SK-N-DZ (cell line): ENCODE results near the gene RIPK4.

Experiments used
- DNase-seq: peaks from one replicate; pipeline ENCODE4 v3.0.0-alpha.2; 2015; ENCODE audit warnings: low spot score

The RIPK4 gene

DNA sequence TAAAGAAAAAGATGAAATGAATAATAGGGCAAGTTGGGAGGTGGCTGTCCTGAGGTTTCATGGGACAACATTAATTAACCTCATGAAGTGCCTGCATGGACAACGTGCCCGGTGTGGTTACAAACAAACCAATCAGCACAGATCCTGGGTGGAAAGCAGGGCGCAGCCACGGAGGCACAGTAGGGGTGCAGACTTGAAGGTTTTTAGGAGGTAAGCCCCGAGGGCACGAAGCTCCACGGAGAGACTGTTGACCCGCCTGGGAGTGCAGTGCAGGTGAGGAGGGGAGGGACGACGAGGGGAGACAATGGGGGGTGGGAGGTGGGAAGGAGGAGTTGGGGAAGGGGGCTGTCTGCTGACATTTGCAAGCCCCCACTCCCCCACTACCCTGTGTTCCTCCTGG, 2.3 kb upstream of the RIPK4 start:
- DNase-seq, result no peak

- DNase-seq, result no peak
Observed at GRCh38 chr21:41768437-41769042, 1.7 kb upstream of the RIPK4 start.

DNA sequence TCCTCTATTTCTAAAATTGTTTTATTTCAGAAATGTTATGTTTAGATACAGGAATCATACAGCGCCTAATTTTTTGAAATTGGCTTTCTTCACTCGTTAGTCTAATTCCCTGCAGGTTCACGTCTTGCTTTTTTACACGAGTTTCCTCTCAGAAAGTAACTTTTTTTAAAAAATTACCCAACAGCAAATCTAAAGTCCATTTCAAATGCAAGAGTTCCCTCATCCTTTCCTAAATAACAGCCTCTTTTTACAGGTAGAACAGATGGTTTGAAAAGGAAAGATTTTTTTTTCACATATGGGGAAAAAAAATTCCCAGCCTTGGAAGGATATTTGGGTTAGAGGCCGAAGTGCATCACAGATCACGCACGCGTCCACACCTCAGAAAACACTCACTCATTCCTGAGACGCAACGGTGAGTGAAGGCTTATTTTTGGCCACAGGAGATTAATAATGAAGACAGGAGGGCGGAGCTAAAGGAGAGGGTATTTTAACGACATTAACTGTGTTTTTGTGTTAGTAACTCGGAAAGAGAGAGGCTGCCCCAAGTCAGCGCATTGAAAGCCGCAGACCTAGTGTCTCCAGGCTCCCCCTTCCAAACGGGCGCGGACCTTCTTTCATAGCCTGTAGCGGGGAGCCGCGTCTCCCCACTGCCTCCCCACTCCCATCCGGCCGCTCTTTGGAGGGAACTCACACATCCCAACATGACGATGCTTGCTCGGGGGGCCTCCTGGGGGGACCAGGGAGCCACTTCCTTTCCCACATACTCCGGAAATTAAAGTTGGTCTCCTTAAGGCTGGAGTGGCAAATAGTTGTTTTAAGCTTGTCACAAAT, 969 bp upstream of the RIPK4 start:
- DNase-seq, result no peak

- DNase-seq, result no peak
Observed at GRCh38 chr21:41765973-41766882, 624 bp downstream of the RIPK4 start.

DNA sequence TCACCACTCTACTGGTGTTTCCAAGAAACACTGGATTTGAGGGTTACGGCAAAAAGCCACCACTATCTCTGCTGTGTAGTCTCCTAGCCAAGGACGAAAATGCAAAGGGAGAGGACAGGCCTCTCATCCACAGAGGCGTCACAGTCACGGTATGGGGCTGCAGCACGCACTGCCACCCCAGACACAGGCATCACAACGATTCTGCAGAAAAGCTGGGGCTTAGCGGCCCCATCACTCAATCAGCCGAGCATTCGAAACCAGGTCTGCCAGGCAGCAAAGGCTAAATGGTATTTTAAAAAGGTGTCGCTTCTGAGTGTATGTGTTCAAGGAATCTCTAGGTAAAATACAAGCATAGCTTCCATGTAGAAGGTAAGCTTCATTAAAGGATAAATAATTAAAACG, 1.4 kb downstream of the RIPK4 start:
- no peak for DNase-seq

GRCh38 chr21:41764558-41765419, 2.1 kb downstream of the RIPK4 start:
- no peak for DNase-seq

- no peak for DNase-seq
Observed at GRCh38 chr21:41763996-41764395, 2.9 kb downstream of the RIPK4 start.

DNA sequence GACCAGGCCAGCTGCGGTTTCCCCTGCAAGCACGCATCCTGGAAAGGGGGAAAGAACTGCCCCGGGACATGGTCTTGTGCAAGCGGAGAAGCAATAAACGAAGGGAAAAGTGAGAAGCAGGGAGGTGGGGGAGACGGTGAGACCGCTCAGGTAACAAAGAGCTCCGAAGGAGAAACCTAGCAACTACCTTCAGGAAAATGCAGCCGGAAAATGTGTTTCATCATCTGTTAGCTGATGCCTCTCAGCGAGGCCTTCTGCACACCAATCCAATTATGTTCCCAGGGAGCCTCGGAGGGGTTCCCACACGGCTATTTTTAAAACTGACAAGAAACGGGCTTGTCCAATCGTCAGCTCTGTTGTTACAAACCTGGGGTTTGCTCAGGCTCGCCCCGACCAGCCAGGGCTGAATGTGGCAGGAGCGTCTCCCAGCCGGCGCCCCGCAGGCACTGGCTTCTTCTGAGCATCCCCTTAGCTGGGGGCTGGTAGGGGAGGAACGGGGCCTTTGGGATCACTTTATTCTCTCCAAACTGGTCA, 3.4 kb downstream of the RIPK4 start:
- DNase-seq, result no peak

- DNase-seq, result no peak
Observed at GRCh38 chr21:41762753-41763152, 4.1 kb downstream of the RIPK4 start.

GRCh38 chr21:41761934-41762635, 4.8 kb downstream of the RIPK4 start:
- no peak for DNase-seq

GRCh38 chr21:41761211-41761933, 5.5 kb downstream of the RIPK4 start:
- DNase-seq, result no peak

- DNase-seq, result no peak
Observed at GRCh38 chr21:41760411-41760810, 6.4 kb downstream of the RIPK4 start.

- no peak for DNase-seq
Observed at GRCh38 chr21:41759926-41760325, 6.9 kb downstream of the RIPK4 start.

DNA sequence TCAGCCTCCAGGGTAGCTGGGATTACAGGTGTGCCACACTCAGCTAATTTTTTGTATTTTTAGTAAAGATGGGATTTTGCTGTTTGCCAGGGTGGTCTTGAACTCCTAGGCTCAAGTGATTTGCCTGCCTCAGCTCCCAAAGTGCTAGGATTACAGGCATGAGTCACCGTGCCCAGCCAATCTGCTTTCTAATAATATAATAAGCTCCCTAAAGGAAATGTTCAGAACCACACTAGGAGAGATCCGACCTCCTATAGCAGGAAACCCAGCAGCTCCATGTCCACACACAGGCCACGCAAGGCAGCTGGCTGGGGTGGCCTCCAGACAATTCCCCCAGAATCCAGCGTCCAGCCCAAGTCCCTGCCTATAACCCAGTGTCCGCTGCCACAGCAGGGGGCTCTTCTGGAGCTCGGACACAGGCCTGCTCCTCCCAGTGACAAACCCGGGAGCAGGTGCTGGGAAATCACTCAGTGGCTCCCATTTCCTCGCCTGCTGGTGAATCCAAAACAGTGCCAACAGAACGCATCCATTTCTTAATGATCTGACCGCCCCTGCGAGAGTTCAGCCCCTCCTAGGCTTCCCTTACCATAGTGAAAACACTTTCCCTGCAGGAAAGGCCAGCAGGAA, 7.5 kb downstream of the RIPK4 start:
- DNase-seq, result no peak

- DNase-seq, result no peak
Observed at GRCh38 chr21:41758550-41758949, 8.3 kb downstream of the RIPK4 start.

DNA sequence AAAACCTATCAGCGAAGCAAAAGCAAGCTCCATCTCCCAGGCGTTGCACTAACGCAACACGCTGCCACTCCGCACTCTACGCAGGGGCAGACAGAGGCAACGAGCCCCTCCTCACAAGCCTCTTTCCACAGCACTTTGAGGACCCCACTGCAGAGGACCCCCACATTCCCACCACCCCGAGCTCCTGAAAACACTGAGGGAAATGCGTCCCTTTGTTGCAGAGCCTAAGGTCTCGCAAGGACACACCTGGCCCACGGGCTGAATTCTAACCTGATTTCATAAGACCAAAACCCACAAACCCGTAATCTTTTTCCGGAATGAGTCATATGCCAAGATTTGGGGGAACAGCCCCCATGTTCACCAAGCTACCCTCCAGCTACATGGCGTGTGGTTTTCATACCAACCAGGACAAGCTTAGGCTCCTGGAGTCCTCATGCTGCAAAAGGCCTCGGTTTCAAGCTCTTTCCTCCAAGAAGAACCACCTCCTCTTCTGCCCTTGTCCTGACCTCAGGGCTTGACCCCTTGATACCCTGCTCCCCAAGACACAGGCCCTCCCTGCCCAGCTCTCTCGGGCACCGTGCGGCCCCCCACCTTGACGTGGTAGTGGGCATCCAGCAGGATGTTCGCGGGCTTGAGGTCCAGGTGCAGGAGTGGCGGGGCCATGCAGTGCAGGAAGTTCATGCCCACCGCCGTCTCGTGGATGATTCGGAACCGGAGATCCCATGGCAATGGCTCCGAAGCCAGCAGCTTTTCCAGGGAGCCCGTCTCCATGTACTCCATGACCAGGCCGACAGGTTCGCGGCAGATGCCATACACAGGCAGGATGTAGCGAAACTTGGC, 10.7 kb downstream of the RIPK4 start:
- DNase-seq, result no peak

- no peak for DNase-seq
Observed at GRCh38 chr21:41755258-41755933, 11.5 kb downstream of the RIPK4 start.

DNA sequence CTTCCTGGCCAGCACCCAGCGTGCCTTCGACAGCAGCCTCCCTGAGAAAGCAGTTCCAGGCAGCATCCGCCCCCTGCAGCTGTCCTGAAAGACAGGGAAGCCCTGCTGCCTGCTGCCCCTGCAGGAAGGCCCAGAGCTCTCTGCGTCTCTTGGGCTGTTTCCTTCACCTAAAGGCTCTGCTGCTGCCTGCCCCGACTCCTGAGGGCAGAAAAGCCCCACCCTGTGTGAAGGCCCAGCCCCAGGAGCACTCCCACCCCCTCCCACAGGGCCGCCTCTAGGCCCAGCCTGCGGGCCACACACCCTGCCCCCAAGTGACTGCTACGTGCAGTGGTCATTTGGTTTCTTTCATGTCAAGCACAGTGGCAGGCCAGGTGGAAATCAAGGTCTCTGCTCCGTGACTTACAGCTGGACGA, 12.4 kb downstream of the RIPK4 start:
- DNase-seq, result no peak
